ENCODE measurements around the gene LYG1. TPM values are rescaled to one million over a fixed set of nuclear protein-coding genes. Genes with fewer than 3 reads are reported as not detected.
"Not testable (repeated sequence)": the region's sequence is repeated elsewhere in the genome, so short reads cannot be mapped to it uniquely, and the experiment has no call there.

Gene LYG1
- polyA plus RNA-seq, 1 of the 3 experiments (the other 2 are of a cell fraction) = 1.2 TPM

DNA sequence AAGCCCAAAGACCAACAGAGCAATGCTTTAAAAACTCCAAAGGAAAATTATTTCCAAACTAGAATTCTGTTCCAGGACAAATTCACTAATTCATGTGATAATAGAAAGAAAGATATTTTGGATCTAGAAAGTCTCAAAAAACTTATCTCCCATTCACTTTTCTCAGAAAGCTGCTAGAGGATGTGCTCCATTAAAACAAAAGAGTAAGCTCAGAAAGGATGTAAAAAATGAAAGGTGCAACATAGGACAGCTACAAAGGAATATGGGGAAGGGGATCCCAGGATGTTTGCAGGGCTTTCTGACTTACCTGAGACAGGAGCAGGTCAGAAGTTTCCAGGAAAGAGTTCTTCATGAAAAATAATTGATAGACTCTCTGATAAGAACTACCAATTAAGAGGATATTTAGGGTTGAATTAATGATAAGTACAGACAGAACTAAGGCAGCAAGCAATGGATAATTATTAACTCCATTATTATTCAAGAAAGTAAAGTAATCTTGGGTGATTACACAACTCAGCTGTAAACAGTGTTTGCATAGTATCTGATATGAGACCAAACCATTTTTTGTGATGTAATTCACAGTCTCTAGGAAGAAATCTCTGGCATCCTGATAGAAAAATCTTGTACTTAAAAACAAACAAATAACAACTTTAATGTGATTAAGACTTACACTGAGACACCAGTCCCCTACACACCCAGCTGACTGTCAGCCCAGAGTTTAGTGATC is 20.9 kb downstream of the LYG1 start:
- H2AFZ ChIP-seq (ENCODE audit: low read depth) = no peak overlapping the region
- POLR2A ChIA-PET = no interaction called here
- H3K9me3 ChIP-seq = peaks cover 3% of the 10 kb centered on the region; the same call in 1 of the 2 replicates
- H3K4me3 ChIP-seq (ENCODE audit: low read depth in 2 of 2, low read length in 1 of 2) = no peak overlapping the region
- no peak overlapping the region for H3K27ac ChIP-seq (ENCODE audit: low read depth in 2 of 2, low read length in 1 of 2)
- TF ChIP-seq MEF2A (IDR thresholded peaks at IDR 0.05; ENCODE audit: borderline replicate concordance, low read depth) = no peak
- no peak for TF ChIP-seq FOXJ3 (CRISPR knock-in tag; IDR thresholded peaks at IDR 0.05)
- no peak for TF ChIP-seq EP300 (IDR thresholded peaks at IDR 0.05; ENCODE audit: borderline replicate concordance in 1 of 2, low read depth in 1 of 2, low read length in 1 of 2)
- no peak for TF ChIP-seq USF1 (IDR thresholded peaks at IDR 0.05; ENCODE audit: borderline replicate concordance, low read depth)
- TF ChIP-seq FOXM1 (IDR thresholded peaks at IDR 0.05; ENCODE audit: low read depth) = no peak
- no peak for TF ChIP-seq MXI1 (IDR thresholded peaks at IDR 0.05; ENCODE audit: low read depth, low read length)
- TF ChIP-seq TCF12 (IDR thresholded peaks at IDR 0.05) = no peak
- DNase-seq = no peak
- no peaks in the 10 kb centered on the region for H3K9me2 ChIP-seq
- no peaks in the 10 kb centered on the region for H3K79me2 ChIP-seq (ENCODE audit: insufficient read depth)
- no peaks in the 10 kb centered on the region for H4K20me1 ChIP-seq (ENCODE audit: insufficient read depth)
- H3K36me3 ChIP-seq (replicated peaks in 1 of 2; ENCODE audit: control insufficient read depth in 1 of 2, insufficient read depth in 2 of 2, low read length in 1 of 2) = peaks cover 0 to 6% of the 10 kb centered on the region in 2 experiments
- H3K27me3 ChIP-seq (ENCODE audit: insufficient read depth) = no peaks in the 10 kb centered on the region
- no peak overlapping the region for H3K4me2 ChIP-seq
- H3F3A ChIP-seq (replicated peaks; ENCODE audit: insufficient read depth) = no peaks in the 10 kb centered on the region
- CTCF ChIA-PET = no interaction called here
- no peaks in the 10 kb centered on the region; a peak in 1 of 4 replicates for H3K4me1 ChIP-seq (ENCODE audit: control insufficient read depth in 1 of 2, insufficient read depth in 2 of 2, low read depth in 1 of 2, low read length in 1 of 2)
- no peak overlapping the region for H3K9ac ChIP-seq

- H3K27ac ChIP-seq (ENCODE audit: low read depth in 2 of 2, low read length in 1 of 2) = no peak overlapping the region; a peak in 1 of 4 replicates
- H3K9me2 ChIP-seq = no peaks in the 10 kb centered on the region
- H3K4me1 ChIP-seq (ENCODE audit: control insufficient read depth in 1 of 2, insufficient read depth in 2 of 2, low read depth in 1 of 2, low read length in 1 of 2) = no peaks in the 10 kb centered on the region; a peak in 1 of 4 replicates
- POLR2A ChIA-PET = no interaction called here
- H3K9ac ChIP-seq = no peak overlapping the region
- H3K4me2 ChIP-seq = peak overlapping the region; percentile 24; the same call in 1 of the 2 replicates
- TF ChIP-seq GATA2 (CRISPR knock-in tag; IDR thresholded peaks at IDR 0.05) (no peak), TCF12 (IDR thresholded peaks at IDR 0.05) (peak; percentile 40; the same call in 1 of the 2 replicates)
- DNase-seq = no peak
- no peaks in the 10 kb centered on the region for H3K27me3 ChIP-seq (ENCODE audit: insufficient read depth)
- peaks cover 0 to 6% of the 10 kb centered on the region in 2 experiments for H3K36me3 ChIP-seq (replicated peaks in 1 of 2; ENCODE audit: control insufficient read depth in 1 of 2, insufficient read depth in 2 of 2, low read length in 1 of 2)
- H3K4me3 ChIP-seq (ENCODE audit: low read depth in 2 of 2, low read length in 1 of 2) = no peak overlapping the region
- H4K20me1 ChIP-seq (ENCODE audit: insufficient read depth) = no peaks in the 10 kb centered on the region
- no peaks in the 10 kb centered on the region for H3F3A ChIP-seq (replicated peaks; ENCODE audit: insufficient read depth)
- CTCF ChIA-PET = no interaction called here
- H3K79me2 ChIP-seq (ENCODE audit: insufficient read depth) = no peaks in the 10 kb centered on the region
- no peak overlapping the region for H2AFZ ChIP-seq (ENCODE audit: low read depth)
- H3K9me3 ChIP-seq = peaks cover 3% of the 10 kb centered on the region; the same call in 1 of the 2 replicates
- 60% methylated on average over 2 of the region's 2 CpGs for WGBS (ENCODE audit: low lambda C conversion rate)
These were observed 22.2 kb downstream of the LYG1 start for GRCh38 chr2:99278793-99279291.

DNA sequence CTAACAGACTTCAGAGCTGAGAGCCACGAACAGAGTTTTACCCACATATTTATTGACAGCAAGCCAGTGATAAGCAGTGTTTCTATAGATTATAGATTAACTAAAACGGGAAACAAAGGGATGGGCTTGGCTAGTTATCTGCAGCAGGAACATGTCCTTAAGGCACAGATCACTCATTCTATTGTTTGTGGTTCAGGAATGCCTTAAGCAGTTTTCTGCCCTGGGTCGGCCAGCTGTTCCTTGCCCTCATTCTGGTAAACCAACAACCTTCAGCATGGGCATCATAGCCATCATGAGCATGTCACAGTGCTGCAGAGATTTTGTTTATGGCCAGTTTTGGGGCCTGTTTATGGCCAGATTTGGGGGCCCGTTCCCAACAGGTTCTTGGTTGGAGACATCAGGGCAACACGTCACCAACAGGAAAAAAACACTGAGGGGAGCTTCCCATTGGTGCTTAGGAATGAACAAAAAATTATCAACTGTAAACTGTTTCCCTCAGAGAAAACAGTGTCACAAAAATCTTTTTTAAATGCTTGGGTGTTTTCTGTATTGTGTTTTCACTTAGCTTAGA is 22.7 kb downstream of the LYG1 start:
- 68% methylated on average over 5 of the region's 5 CpGs for WGBS (ENCODE audit: low lambda C conversion rate)
- DNase-seq; H3K9ac ChIP-seq; H2AFZ ChIP-seq (ENCODE audit: low read depth); H3K9me3 ChIP-seq; H3F3A ChIP-seq (replicated peaks; ENCODE audit: insufficient read depth); H3K79me2 ChIP-seq (ENCODE audit: insufficient read depth); H3K4me1 ChIP-seq (ENCODE audit: control insufficient read depth in 1 of 2, insufficient read depth in 2 of 2, low read depth in 1 of 2, low read length in 1 of 2); H3K9me2 ChIP-seq; H3K27me3 ChIP-seq (ENCODE audit: insufficient read depth); H4K20me1 ChIP-seq (ENCODE audit: insufficient read depth); H3K36me3 ChIP-seq (replicated peaks in 1 of 2; ENCODE audit: control insufficient read depth in 1 of 2, insufficient read depth in 2 of 2, low read length in 1 of 2); POLR2A ChIA-PET; H3K27ac ChIP-seq (ENCODE audit: low read depth in 2 of 2, low read length in 1 of 2); H3K4me3 ChIP-seq (ENCODE audit: low read depth in 2 of 2, low read length in 1 of 2); CTCF ChIA-PET: not testable (repeated sequence)
- H3K4me2 ChIP-seq = peak overlapping the region; percentile 24; the same call in 1 of the 2 replicates

All from SK-N-SH (cell line).